Nephron (organoid): Measurements from ENCODE around the gene SPATA46.

Source experiments
- H3K27ac Mint-ChIP-seq, 3 experiments: 2 replicates each; pipeline ENCODE4 v1.8.0; 2020; ENCODE audit warnings: mixed read lengths in 3 of 3, mild to moderate bottlenecking in 2 of 3, moderate library complexity in 1 of 3
- H3K27me3 Mint-ChIP-seq: 2 replicates; pipeline ENCODE4 v1.8.0; 2021; ENCODE audit warnings: low read depth, mild to moderate bottlenecking, moderate library complexity, mixed read lengths
- H3K36me3 Mint-ChIP-seq: 2 replicates; pipeline ENCODE4 v1.8.0; 2020; ENCODE audit warnings: low read depth, mixed read lengths
- H3K4me1 Mint-ChIP-seq: 2 replicates; pipeline ENCODE4 v1.8.0; 2020; ENCODE audit warnings: mixed read lengths
- H3K4me3 Mint-ChIP-seq, 3 experiments: 2 replicates each; pipeline ENCODE4 v1.8.0; 2020; ENCODE audit warnings: mild to moderate bottlenecking in 3 of 3, mixed read lengths in 3 of 3, moderate library complexity in 2 of 3
- H3K9me3 Mint-ChIP-seq: 2 replicates; pipeline ENCODE4 v1.8.0; 2020; ENCODE audit warnings: mixed read lengths
- TF ChIP-seq, protein P1 (sequence below), 3 experiments: fragments of 200-600 bp; sonication (generic); IDR thresholded peaks; one replicate each; pipeline ENCODE4 v1.5.0; 2021; ENCODE audit warnings: antibody characterized with exemption in 3 of 3; ENCODE audit not compliant: unreplicated experiment in 3 of 3

SPATA46 gene

DNA sequence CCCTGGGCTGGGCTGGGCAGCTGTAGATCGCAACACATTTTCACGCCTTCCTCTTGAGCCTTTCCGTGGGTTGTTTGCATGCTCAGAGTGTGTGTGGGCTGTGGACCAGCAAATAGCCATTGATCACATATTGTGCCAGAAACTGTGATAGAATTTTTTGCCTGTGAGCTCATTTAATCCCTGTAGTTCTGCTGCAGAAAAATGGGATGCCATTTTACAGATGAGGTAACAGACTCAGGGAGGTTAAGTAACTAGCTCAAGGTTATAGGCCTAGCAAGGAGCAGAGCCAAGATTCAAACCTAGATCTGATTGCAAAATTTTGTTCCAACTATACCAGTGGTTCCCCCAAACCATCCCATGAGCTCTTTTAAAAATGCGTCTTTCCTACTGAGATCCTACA is 10.5 kb downstream of the SPATA46 start:
- no peak overlapping the region for H3K4me3 Mint-ChIP-seq
- TF ChIP-seq, protein P1, sequence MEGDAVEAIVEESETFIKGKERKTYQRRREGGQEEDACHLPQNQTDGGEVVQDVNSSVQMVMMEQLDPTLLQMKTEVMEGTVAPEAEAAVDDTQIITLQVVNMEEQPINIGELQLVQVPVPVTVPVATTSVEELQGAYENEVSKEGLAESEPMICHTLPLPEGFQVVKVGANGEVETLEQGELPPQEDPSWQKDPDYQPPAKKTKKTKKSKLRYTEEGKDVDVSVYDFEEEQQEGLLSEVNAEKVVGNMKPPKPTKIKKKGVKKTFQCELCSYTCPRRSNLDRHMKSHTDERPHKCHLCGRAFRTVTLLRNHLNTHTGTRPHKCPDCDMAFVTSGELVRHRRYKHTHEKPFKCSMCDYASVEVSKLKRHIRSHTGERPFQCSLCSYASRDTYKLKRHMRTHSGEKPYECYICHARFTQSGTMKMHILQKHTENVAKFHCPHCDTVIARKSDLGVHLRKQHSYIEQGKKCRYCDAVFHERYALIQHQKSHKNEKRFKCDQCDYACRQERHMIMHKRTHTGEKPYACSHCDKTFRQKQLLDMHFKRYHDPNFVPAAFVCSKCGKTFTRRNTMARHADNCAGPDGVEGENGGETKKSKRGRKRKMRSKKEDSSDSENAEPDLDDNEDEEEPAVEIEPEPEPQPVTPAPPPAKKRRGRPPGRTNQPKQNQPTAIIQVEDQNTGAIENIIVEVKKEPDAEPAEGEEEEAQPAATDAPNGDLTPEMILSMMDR (IDR thresholded peaks at IDR 0.05; ENCODE audit: unreplicated experiment in 3 of 3) = no peak
- no peaks in the 10 kb centered on the region for H3K9me3 Mint-ChIP-seq
- peaks cover 11% of the 10 kb centered on the region for H3K4me1 Mint-ChIP-seq
- H3K27me3 Mint-ChIP-seq = no peaks in the 10 kb centered on the region
- no peak overlapping the region for H3K27ac Mint-ChIP-seq
- no peaks in the 10 kb centered on the region for H3K36me3 Mint-ChIP-seq

DNA sequence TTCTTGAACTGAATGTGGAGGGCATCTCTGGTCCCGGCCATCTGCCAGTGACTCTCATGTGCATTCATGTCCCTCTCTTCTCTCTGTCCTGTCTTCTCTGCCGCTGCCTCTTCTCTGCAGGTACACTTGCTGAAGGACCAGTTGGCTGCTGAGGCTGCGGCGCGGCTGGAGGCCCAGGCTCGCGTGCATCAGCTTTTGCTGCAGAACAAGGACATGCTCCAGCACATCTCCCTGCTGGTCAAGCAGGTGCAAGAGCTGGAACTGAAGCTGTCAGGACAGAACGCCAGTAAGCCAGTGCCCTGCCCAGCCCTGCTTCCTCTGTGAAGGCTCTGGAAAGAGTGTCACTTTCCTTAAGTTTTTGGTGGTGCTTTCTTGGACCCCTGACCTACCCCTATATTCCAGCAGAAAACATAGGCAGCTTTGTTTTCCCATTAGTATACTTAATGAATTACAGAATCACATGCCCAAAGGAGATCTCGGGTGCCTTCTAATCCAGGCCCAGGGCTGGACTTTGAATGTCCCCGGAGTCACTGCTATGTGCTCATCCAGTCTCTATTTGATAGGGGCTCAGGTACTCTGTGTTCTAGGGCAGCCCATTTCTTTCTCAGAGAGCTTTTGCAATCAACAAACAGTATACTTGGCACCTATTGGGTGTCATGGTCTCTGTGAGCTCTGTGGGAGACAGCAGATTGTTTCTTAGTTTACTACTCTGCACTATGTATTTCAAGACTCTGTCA is 11.2 kb downstream of the SPATA46 start:
- TF ChIP-seq, protein P1 (IDR thresholded peaks at IDR 0.05; ENCODE audit: unreplicated experiment in 3 of 3) = no peak
- Mint-ChIP-seq H3K4me1 (peaks cover 11% of the 10 kb centered on the region), H3K36me3 (no peaks in the 10 kb centered on the region), H3K27me3 (peaks cover 5% of the 10 kb centered on the region), H3K27ac (no peak overlapping the region), H3K4me3 (no peak overlapping the region), H3K9me3 (no peaks in the 10 kb centered on the region)

DNA sequence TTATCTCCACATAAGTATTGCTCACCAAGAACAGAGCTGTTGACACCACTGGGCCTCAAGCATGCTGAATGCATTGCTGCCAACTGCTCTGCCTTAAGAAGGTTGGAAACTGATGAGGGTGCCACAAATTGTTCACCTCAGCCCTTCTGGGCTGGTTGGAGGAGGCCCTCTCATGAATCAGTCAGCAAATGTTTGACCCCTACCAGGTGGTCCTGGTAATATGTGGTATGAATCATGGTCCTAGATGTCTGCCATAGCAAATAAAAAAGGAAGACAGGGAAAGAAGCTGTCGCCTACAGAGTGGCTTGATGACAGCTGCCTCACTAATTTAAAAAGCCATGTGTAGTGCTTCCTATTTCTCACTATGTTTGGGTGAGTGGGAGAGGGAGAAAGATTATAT is 12.2 kb downstream of the SPATA46 start:
- Mint-ChIP-seq H3K4me3 (no peak overlapping the region), H3K27ac (no peak overlapping the region), H3K36me3 (no peaks in the 10 kb centered on the region), H3K27me3 (peaks cover 5% of the 10 kb centered on the region), H3K9me3 (no peaks in the 10 kb centered on the region), H3K4me1 (peaks cover 11% of the 10 kb centered on the region)
- TF ChIP-seq, protein P1 (IDR thresholded peaks at IDR 0.05; ENCODE audit: unreplicated experiment in 3 of 3) = no peak

DNA sequence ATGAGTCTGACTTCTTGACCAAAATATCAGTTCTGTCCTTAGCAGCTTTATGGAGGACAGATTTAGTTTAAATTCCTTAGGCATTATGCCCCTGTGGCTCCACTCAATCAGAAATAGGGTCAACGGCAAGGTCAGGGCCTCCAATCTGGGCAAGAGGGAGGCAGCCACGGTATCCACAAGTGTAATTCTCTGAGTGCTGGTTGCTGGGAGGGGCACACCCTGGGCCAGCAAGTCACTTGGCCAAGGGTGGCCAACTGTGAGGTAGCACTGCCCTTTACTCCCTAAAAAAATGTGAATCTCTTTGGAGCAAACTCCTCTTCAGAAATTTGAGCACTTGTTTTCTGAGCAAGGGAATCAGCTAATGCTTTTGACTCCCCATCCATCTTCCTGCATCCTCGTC is 12.8 kb downstream of the SPATA46 start:
- H3K9me3 Mint-ChIP-seq = no peaks in the 10 kb centered on the region
- peaks cover 11% of the 10 kb centered on the region for H3K4me1 Mint-ChIP-seq
- TF ChIP-seq, protein P1 (IDR thresholded peaks at IDR 0.05; ENCODE audit: unreplicated experiment in 3 of 3) = no peak
- H3K27me3 Mint-ChIP-seq = peaks cover 5% of the 10 kb centered on the region
- H3K4me3 Mint-ChIP-seq = no peak overlapping the region
- no peak overlapping the region for H3K27ac Mint-ChIP-seq
- no peaks in the 10 kb centered on the region for H3K36me3 Mint-ChIP-seq

DNA sequence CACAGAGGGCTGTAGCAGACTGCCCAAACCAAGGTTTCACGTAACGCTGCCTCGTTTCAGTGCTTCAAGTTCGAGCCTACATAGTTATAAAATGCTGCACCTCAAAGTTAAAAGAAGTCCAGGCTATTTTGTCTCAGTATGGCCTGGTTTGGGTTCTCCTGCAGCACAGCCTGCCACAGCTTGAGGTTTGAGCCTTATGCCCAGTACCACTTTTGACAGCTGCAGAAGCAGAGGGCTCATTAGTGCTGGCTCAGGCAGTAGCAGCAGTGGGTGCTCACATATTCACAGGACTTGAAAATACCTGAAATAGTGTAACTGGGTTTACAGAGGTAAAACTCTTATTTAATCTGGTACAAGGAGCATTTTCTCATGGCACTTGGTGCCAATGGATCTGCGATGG is 15.3 kb downstream of the SPATA46 start:
- H3K9me3 Mint-ChIP-seq = no peaks in the 10 kb centered on the region
- TF ChIP-seq, protein P1 (IDR thresholded peaks at IDR 0.05; ENCODE audit: unreplicated experiment in 3 of 3) = no peak
- peaks cover 5% of the 10 kb centered on the region for H3K27me3 Mint-ChIP-seq
- no peak overlapping the region for H3K4me3 Mint-ChIP-seq
- peaks cover 11% of the 10 kb centered on the region for H3K4me1 Mint-ChIP-seq
- no peak overlapping the region for H3K27ac Mint-ChIP-seq
- peaks cover 8% of the 10 kb centered on the region for H3K36me3 Mint-ChIP-seq

DNA sequence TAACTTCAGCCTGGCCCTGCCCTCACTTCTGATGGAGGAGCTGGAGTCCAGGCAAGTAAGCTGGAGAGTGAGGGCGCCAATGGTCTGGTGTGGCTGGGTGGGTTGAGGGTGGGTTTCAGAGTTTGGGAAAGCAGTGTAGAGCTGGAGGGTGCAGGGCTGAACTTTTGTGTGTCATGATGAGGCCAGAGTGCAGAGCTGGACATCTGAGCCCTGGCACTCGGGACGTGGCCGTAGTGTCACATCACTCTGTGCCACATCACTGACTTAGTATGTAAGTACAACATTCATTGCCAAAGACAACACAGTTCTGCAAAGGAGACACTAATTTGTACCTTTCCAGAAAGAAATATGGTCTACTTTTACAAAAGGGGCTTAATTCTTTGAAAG is 15.8 kb downstream of the SPATA46 start:
- Mint-ChIP-seq H3K4me3 (no peak overlapping the region), H3K27ac (no peak overlapping the region), H3K9me3 (no peaks in the 10 kb centered on the region), H3K36me3 (peaks cover 11% of the 10 kb centered on the region), H3K27me3 (peaks cover 5% of the 10 kb centered on the region), H3K4me1 (peaks cover 11% of the 10 kb centered on the region)
- TF ChIP-seq, protein P1 (IDR thresholded peaks at IDR 0.05; ENCODE audit: unreplicated experiment in 3 of 3) = no peak
